ENCODE results near the gene SNPH.

SNPH gene

DNA sequence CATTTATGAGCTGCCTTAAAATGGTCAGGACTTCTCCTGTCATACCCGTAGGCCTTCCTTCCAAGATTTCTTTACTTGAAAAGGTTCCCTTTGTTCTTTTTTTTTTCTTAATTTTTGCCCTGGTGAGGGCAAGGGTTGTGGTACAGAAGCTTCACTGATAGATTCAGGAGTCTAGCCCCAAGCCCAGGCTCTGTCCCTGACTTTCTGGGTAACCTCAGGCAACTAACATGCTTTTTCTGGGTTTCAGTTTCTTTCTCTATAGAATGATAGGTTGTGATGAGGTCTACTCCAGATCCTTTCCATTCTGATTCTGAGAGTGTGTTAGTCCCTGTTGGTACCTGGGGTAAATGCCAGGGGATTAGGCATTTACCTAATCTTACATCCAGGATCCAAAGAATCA, 21.2 kb downstream of the SNPH start:
- peak; percentile 52 for DNase-seq
- no peaks in the 10 kb centered on the region for H3K9me3 Mint-ChIP-seq
- H3K27ac Mint-ChIP-seq, result peak overlapping the region; percentile 98
- H3K36me3 Mint-ChIP-seq, result peaks cover 6% of the 10 kb centered on the region
- peaks cover 49% of the 10 kb centered on the region for H3K4me1 Mint-ChIP-seq
- H3K4me3 Mint-ChIP-seq, result peak overlapping the region; percentile 65
- no peaks in the 10 kb centered on the region for H3K27me3 Mint-ChIP-seq
- CTCF ChIA-PET, result interaction anchor here (0.6 to 2.4 kb wide), 4 partner anchors 13 to 179 kb away, joined by 3 to 9 read pairs (median 3); no protein-coding TSS in a partner anchor

DNA sequence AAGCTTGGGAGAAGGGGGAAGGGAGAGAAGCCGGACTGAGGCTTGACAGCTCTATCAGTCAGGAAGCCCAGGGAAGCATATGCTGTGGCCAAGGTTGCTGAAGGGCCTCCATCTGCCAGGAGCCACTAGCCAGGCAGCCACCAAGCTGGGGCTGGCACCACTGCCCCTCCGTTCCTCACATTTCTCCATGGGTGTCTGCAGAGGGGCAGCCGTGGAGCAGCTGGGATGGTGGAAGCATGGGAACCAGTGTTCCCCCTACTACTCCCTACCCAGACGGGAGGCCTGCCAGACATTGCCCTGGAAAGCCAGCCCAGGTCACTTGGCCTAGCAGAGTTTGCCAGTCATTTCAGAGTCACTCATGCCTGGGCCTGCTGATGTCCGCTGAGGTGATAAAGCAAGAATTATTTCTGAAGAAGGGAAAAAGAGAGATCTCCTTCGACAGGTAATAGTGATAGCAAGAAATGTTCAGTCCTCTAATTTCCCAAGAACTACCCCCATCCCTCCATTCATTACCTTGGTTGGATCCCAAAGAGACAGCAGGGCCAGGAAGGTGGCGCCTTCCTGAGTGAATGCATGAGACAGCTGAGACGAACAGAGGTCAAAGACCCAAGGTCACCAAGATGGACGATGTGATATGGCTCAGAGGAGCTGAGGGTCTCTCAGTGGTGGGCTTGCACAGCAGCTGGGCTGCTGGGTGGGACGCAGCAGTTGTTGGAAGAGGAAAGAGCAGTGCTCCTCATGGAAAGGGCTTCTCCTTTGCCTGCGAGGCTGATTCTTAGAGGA, 21.9 kb downstream of the SNPH start:
- Mint-ChIP-seq H3K27ac (peak overlapping the region; percentile 98), H3K36me3 (peaks cover 5% of the 10 kb centered on the region), H3K4me3 (no peak overlapping the region), H3K9me3 (no peaks in the 10 kb centered on the region), H3K4me1 (peaks cover 50% of the 10 kb centered on the region), H3K27me3 (no peaks in the 10 kb centered on the region)
- DNase-seq, result no peak
- CTCF ChIA-PET, result interaction anchor here (0.7 to 2.4 kb wide), 2 partner anchors 12 to 110 kb away, joined by 4 to 9 read pairs; no protein-coding TSS in a partner anchor

DNA sequence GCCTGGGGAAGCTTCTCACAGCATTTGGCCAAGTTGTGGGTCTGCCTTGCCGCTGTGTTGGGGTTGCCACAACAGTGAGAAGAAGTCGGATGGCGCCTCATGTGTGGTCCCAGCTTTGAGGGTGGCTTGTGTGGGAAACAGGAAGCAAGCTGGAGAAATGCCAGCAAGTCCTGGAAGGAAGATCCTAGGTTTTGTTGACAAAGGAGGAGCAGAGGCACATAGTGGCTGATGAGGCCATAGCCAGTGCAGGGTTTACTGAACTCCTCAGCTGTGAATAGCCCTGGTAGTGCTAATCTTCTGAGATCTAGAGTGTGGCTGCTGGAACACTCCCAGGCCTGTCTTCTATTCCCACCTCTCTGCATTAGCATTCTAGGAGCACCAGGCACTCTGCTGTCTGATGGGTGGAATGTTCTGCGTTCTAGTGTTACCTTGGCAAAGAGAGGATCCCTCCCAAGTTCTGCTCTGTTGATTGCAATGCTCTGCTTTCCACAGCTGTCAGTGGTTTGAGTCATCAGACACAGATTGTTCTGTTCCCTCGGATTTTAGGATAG, 25.2 kb downstream of the SNPH start:
- Mint-ChIP-seq H3K4me3 (no peak overlapping the region), H3K4me1 (peaks cover 35% of the 10 kb centered on the region), H3K9me3 (no peaks in the 10 kb centered on the region), H3K27me3 (no peaks in the 10 kb centered on the region), H3K36me3 (peaks cover 5% of the 10 kb centered on the region), H3K27ac (peak overlapping the region; percentile 19)
- CTCF ChIA-PET, result interaction anchor here (0.8 to 0.9 kb wide), 2 partner anchors 9 kb away, joined by 3 read pairs; no protein-coding TSS in a partner anchor
- no peak for DNase-seq

DNA sequence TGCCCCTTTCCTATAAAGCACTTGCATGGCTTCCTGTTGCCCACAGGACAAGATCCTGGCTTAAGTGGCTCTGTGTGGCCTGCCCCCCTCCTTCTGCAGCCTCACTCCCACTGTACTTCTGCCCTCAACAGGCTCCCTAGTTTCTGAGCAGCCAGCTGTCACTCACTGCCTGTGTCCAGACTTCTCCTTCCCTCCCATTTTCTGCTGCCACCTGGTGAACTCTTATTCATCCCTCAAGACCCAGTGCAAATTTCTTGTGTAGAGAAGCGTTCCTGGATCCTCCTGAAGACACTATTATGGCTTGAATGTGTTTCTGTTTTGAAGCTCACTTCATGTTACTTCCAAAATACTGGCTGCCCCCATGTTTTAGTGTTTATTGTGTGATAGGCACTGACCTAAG, 26.5 kb downstream of the SNPH start:
- H3K4me1 Mint-ChIP-seq, result peaks cover 22% of the 10 kb centered on the region
- no peak for DNase-seq
- CTCF ChIA-PET, result interaction anchor here (0.6 kb wide), 1 partner anchor 83 kb away, joined by 3 read pairs; no protein-coding TSS in a partner anchor
- no peaks in the 10 kb centered on the region for H3K9me3 Mint-ChIP-seq
- H3K4me3 Mint-ChIP-seq, result no peak overlapping the region
- H3K27me3 Mint-ChIP-seq, result no peaks in the 10 kb centered on the region
- peaks cover 2% of the 10 kb centered on the region for H3K36me3 Mint-ChIP-seq
- no peak overlapping the region for H3K27ac Mint-ChIP-seq

DNA sequence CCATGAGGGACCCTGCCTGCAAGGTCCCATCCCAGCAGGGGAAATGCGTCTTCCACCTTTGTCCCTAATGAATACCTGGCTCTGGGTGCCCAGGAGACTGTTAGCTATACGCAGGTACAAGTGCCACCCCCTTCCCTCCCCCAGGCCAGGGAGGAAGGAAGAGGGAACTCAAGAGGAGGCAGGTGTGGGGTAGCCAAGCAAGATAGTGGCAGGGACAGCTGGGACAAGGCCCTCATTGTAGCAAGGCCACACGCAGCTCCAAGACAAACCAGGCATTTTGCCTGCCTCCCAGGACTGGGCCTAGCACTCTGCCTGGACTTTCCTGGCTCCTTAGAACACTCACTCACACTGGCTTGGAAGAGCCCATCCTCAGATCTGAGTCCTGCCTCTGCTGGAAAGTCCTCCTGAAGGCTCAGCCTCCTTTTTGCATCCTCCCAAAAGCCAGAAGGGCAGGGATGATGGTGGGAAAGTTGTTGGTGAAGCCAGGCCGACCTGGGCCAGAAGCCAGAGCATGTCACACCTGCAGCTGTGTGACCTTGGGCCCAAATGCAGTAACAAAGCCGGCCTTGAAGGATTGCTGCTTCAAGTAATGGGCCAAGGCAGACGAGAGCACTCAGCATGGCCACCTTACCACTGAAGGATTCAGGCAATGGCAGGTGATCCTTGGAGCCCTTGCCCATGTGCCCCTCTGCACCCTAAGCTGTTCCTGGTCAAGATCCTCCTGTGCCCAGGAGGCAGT, 27.7 kb downstream of the SNPH start:
- H3K4me1 Mint-ChIP-seq, result peaks cover 14% of the 10 kb centered on the region
- DNase-seq, result no peak
- peaks cover under 1% of the 10 kb centered on the region for H3K36me3 Mint-ChIP-seq
- no peaks in the 10 kb centered on the region for H3K27me3 Mint-ChIP-seq
- CTCF ChIA-PET, result no interaction called here
- no peak overlapping the region for H3K27ac Mint-ChIP-seq
- H3K9me3 Mint-ChIP-seq, result no peaks in the 10 kb centered on the region
- H3K4me3 Mint-ChIP-seq, result no peak overlapping the region

DNA sequence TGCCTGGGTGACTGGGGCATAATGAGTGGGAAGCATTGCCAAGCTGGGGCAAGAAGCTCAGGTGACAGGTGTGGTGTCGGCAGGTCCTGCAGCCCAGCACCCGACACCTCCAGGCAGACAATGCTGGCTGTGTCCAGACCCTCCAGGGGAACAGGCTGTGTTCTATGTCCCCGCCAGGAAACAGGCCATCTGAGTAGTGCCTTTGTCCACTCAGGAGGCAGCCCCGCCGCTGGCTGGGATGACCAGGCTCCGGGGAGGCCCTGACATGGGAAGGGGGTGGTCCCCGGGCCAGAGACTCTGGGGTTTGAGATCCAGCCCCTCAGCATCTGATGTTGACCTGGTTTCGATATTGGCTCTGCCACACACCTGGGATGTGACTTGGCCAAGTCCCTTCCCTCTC, 28.4 kb downstream of the SNPH start:
- Mint-ChIP-seq H3K9me3 (no peaks in the 10 kb centered on the region), H3K4me1 (peaks cover 17% of the 10 kb centered on the region), H3K27me3 (no peaks in the 10 kb centered on the region), H3K36me3 (peaks cover 4% of the 10 kb centered on the region), H3K4me3 (no peak overlapping the region), H3K27ac (peak overlapping the region; percentile 24)
- DNase-seq, result no peak
- CTCF ChIA-PET, result no interaction called here

DNA sequence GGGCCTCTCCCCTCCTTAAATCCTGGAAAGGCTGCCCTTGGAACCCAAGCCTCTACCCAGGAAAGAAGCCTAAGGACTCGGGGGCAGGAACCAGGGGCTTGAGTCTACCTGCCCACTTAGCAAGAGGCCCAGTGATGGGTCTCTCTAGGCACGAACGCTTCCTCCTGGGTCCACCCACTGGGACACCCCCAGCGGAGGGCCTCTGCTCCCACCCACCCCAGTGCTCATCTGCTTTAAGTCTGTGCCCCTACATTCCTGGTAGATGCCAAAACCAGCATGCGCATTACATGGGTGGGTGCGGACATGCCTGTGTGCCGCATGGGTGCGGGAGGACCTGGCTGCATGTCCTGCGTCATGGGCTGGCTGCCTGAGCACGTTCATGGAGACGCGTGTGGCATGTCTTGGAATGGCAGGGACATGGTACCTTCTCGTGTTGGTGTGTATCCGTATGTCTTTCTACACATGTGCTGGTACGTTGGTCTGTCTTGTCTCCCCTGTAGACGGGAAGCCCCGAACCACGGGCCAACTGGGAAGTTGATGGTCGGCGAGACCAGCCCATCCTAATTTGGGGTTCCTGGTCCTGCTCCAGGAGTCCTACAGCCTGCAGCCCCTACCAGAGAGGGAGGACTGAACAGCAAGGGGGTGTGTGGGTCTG, 29.3 kb downstream of the SNPH start:
- peaks cover 4% of the 10 kb centered on the region for H3K36me3 Mint-ChIP-seq
- no peak for DNase-seq
- H3K4me1 Mint-ChIP-seq, result peaks cover 26% of the 10 kb centered on the region
- no peaks in the 10 kb centered on the region for H3K27me3 Mint-ChIP-seq
- CTCF ChIA-PET, result no interaction called here
- H3K9me3 Mint-ChIP-seq, result no peaks in the 10 kb centered on the region
- H3K27ac Mint-ChIP-seq, result no peak overlapping the region
- no peak overlapping the region for H3K4me3 Mint-ChIP-seq

DNA sequence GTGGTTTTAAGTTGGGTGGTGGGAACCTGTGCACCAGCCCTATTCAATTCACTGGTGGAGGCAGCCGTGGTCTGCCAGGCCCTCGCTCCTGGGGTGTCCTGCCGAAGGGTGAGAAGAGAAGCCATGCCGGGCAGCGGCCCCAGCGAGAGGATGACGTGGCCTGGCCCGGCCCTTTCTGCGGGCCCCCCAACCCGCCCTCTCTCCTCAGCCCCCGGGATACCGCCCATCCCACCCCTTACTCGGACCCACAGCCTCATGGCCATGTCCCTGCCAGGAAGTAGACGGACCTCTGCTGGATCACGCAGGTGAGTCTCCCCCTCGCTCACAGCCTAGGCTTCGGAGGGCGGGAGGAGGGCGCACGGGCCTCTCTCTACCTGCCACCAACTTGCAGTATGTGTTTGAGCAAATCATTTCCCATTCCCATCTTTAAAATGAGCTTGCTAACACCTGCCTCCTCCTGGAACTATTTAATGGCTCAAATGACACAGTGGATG, 30.1 kb downstream of the SNPH start:
- H3K27ac Mint-ChIP-seq, result no peak overlapping the region
- H3K9me3 Mint-ChIP-seq, result no peaks in the 10 kb centered on the region
- no peak for DNase-seq
- H3K36me3 Mint-ChIP-seq, result peaks cover 9% of the 10 kb centered on the region
- H3K27me3 Mint-ChIP-seq, result no peaks in the 10 kb centered on the region
- H3K4me1 Mint-ChIP-seq, result peaks cover 34% of the 10 kb centered on the region
- H3K4me3 Mint-ChIP-seq, result no peak overlapping the region
- CTCF ChIA-PET, result no interaction called here

DNA sequence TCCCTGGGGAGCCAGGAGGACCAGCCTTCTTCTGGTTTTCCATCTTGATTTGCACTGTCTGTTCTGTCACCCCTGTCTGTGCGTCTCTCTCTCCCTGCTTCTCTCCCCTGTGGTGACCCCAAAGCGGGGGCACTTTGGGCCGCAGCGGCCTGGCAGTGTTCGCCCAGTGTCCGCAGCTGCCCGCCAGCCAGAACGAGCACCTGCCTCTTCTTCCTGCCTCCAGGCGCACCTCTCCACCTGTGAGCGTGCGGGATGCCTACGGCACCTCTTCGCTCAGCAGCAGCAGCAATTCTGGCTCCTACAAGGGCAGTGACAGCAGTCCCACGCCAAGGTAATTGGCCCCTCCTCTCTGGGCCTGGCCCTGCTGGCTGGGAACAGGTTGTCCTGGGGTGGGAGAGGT, 30.8 kb downstream of the SNPH start:
- DNase-seq, result no peak
- Mint-ChIP-seq H3K9me3 (no peaks in the 10 kb centered on the region), H3K27me3 (no peaks in the 10 kb centered on the region), H3K4me1 (peaks cover 37% of the 10 kb centered on the region), H3K27ac (peak overlapping the region; percentile 45), H3K36me3 (peaks cover 11% of the 10 kb centered on the region), H3K4me3 (no peak overlapping the region)
- CTCF ChIA-PET, result no interaction called here

DNA sequence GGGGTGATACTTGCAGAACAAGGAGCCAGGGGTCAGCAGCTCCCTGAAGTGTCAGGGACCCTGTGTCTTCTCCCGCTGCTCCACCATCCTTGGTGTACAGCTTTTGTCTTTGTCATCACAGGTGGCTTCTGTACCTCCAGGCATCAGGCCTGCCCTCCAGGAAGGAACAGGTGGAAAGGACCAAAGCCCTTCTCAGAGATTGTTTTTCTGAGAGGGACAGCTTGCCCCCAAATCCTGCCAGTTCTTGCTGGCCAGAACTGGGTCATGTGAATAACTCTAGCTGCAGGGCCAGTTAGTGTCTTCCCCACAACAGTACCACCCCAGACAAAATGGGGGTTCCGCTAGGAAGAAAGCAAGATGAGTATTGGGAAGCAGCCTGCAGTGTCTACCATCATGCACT, 31.4 kb downstream of the SNPH start:
- no peak for DNase-seq
- CTCF ChIA-PET, result no interaction called here
- H3K27me3 Mint-ChIP-seq, result no peaks in the 10 kb centered on the region
- H3K4me1 Mint-ChIP-seq, result peaks cover 37% of the 10 kb centered on the region
- peaks cover 11% of the 10 kb centered on the region for H3K36me3 Mint-ChIP-seq
- H3K9me3 Mint-ChIP-seq, result no peaks in the 10 kb centered on the region
- no peak overlapping the region for H3K27ac Mint-ChIP-seq
- no peak overlapping the region for H3K4me3 Mint-ChIP-seq

DNA sequence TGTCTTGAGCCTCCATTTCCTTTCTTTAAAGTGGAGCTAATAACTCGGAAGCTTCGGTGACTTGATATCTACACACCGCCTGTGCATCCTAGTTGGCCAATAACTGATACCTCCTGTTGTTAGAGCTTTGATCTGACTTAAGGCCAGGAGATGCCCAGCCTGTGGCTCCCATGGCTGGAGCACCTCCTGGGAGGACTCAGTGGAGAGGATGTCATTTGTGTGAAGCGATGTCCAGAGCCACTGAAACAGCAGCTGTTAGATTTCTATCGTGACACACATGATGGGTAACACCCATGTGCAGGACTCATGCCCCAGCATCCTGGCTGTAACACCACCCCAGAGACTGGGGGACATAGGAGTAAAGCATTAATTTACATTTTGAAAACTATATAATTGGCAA, 32.1 kb downstream of the SNPH start:
- DNase-seq, result no peak
- H3K4me1 Mint-ChIP-seq, result peaks cover 31% of the 10 kb centered on the region
- H3K9me3 Mint-ChIP-seq, result no peaks in the 10 kb centered on the region
- no peak overlapping the region for H3K4me3 Mint-ChIP-seq
- peaks cover 11% of the 10 kb centered on the region for H3K36me3 Mint-ChIP-seq
- CTCF ChIA-PET, result interaction anchor here (0.5 kb wide), 1 partner anchor 201 kb away, joined by 3 read pairs; no protein-coding TSS in a partner anchor
- no peak overlapping the region for H3K27ac Mint-ChIP-seq
- H3K27me3 Mint-ChIP-seq, result no peaks in the 10 kb centered on the region

DNA sequence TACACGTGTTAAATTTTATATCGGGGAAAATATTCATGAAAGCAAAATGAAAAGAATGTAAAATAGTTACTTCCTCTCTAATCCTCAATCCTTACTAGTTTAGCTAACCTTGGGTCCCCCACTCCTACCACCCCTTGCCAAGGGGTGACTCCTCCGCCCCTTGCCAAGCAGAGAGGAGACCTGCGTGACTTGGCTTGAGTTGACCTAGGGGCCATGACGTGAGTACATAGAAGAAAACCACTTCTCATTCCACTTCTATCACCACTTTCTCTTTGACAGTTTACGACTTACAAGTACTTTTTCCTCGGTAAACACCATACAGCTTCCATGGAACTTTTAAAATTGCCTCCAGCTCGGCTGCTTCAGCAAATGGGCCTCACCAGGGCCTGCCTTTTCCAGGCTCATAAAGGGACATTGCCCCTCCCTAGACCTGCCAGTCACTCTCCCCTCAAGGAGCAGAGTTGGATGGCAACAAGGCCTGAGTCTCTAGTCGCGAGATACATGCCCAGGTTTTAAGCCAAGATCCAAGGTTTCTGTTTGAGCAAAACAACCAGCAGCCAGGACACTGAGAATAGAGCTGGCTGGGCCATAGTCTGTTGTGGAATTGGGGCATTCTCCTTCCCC, 32.9 kb downstream of the SNPH start:
- DNase-seq, result no peak
- peak overlapping the region; percentile 34 for H3K27ac Mint-ChIP-seq
- CTCF ChIA-PET, result interaction anchor here (2.8 kb wide), 1 partner anchor 12 kb away, joined by 9 read pairs; no protein-coding TSS in a partner anchor
- no peaks in the 10 kb centered on the region for H3K27me3 Mint-ChIP-seq
- peaks cover 11% of the 10 kb centered on the region for H3K36me3 Mint-ChIP-seq
- no peaks in the 10 kb centered on the region for H3K9me3 Mint-ChIP-seq
- H3K4me3 Mint-ChIP-seq, result no peak overlapping the region
- peaks cover 26% of the 10 kb centered on the region for H3K4me1 Mint-ChIP-seq

DNA sequence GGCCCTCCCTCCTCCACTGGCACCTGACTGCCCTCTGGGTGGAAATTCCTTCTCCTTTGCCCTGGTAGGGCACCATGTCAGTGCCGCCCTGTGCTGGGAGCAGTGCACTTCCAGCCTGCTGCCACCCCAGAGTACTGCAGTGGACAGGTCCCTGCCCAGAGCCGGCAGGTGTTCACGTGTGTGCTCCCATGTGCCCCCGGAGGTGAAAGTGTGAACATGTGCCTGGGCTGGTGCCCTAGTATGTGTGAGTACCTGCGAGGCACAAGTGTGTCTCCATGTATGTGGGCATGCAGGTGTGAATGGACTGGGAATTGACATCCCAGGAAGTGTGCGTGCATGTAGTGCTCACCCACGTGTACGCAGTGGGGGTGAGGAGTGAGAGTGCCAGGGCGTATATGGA, 33.4 kb downstream of the SNPH start:
- peak; percentile 61 for DNase-seq
- no peak overlapping the region for H3K4me3 Mint-ChIP-seq
- peaks cover 11% of the 10 kb centered on the region for H3K36me3 Mint-ChIP-seq
- no peaks in the 10 kb centered on the region for H3K9me3 Mint-ChIP-seq
- H3K27me3 Mint-ChIP-seq, result no peaks in the 10 kb centered on the region
- H3K27ac Mint-ChIP-seq, result no peak overlapping the region
- CTCF ChIA-PET, result interaction anchor here (0.9 to 2.8 kb wide), 3 partner anchors 8 to 169 kb away, joined by 3 to 12 read pairs (median 9); no protein-coding TSS in a partner anchor
- H3K4me1 Mint-ChIP-seq, result peaks cover 26% of the 10 kb centered on the region
